PFSK-1 (cell line): ENCODE measurements around the gene ATP13A2.

Experiments
- TAF1 ChIP-seq: IDR thresholded peaks from 2 replicates; pipeline ENCODE4 v1.6.1; 2012; ENCODE audit warnings: low read length, control low read depth, borderline replicate concordance; ENCODE audit not compliant: insufficient read depth
- TF ChIP-seq, protein P1 (sequence below), 2 experiments: IDR thresholded peaks; 2 replicates each; pipeline versions ENCODE4 v1.6.1 to v1.8.0; 2011 to 2012; ENCODE audit warnings: low read depth in 2 of 2, low read length in 2 of 2, control low read depth in 1 of 2, inconsistent platforms in 1 of 2, mild to moderate bottlenecking in 1 of 2, moderate library complexity in 1 of 2; ENCODE audit not compliant: insufficient read depth in 1 of 2

DNA sequence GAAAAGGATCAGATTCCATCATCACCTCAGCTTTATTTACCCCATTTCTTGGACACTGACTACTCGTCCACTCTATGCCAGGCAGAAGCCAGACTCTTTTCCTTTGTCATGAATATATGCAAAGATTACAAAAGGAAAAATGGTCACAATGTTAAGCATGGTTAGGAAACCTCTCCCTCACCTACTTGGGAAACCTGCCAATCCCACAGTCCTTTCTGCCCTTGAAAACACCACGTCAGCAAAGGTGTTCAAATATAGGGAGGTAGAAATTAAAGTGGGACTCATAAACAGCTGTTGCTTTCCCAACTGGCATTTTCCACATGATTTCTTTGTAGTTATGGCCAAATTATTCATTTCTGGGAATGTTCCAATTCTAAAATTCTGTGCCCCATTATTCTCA is 16.2 kb upstream of the ATP13A2 start:
- no peak for TF ChIP-seq TAF1
- TF ChIP-seq, protein P1, sequence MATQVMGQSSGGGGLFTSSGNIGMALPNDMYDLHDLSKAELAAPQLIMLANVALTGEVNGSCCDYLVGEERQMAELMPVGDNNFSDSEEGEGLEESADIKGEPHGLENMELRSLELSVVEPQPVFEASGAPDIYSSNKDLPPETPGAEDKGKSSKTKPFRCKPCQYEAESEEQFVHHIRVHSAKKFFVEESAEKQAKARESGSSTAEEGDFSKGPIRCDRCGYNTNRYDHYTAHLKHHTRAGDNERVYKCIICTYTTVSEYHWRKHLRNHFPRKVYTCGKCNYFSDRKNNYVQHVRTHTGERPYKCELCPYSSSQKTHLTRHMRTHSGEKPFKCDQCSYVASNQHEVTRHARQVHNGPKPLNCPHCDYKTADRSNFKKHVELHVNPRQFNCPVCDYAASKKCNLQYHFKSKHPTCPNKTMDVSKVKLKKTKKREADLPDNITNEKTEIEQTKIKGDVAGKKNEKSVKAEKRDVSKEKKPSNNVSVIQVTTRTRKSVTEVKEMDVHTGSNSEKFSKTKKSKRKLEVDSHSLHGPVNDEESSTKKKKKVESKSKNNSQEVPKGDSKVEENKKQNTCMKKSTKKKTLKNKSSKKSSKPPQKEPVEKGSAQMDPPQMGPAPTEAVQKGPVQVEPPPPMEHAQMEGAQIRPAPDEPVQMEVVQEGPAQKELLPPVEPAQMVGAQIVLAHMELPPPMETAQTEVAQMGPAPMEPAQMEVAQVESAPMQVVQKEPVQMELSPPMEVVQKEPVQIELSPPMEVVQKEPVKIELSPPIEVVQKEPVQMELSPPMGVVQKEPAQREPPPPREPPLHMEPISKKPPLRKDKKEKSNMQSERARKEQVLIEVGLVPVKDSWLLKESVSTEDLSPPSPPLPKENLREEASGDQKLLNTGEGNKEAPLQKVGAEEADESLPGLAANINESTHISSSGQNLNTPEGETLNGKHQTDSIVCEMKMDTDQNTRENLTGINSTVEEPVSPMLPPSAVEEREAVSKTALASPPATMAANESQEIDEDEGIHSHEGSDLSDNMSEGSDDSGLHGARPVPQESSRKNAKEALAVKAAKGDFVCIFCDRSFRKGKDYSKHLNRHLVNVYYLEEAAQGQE (IDR thresholded peaks at IDR 0.05; ENCODE audit: insufficient read depth in 1 of 2, low read depth in 2 of 2, low read length in 2 of 2), result no peak
